ENCODE data around the gene RAD23B. TPM values are rescaled to one million over a fixed set of nuclear protein-coding genes. Genes with fewer than 3 reads are reported as not detected.

The RAD23B gene
- total and polyA plus RNA-seq, 2 of the 13 experiments (the other 11 are each of a cell fraction or from before 2014, with no cell fraction given) = 133 to 156 TPM

- TF ChIP-seq SMAD9 (CRISPR knock-in tag; IDR thresholded peaks at IDR 0.05) = no peak
- no peak for TF ChIP-seq CHCHD3 (CRISPR knock-in tag; IDR thresholded peaks at IDR 0.05)
- no peak for TF ChIP-seq SRSF1 (optimal IDR thresholded peaks at IDR 0.05; ENCODE audit: low read depth, low read length)
- TF ChIP-seq ZNF3 (CRISPR knock-in tag; IDR thresholded peaks at IDR 0.05) = peak; percentile 78; the same call in 1 of the 2 replicates
- no peak for TF ChIP-seq ZNF292 (CRISPR knock-in tag; IDR thresholded peaks at IDR 0.05; ENCODE audit: borderline replicate concordance, low read depth)
- TF ChIP-seq FOXJ3 (CRISPR knock-in tag; IDR thresholded peaks at IDR 0.05; ENCODE audit: borderline replicate concordance) = peak; percentile 81; the same call in 1 of the 2 replicates
- TF ChIP-seq FIP1L1 (IDR thresholded peaks at IDR 0.05; ENCODE audit: borderline replicate concordance, insufficient read depth, low read depth, low read length) = no peak
- TF ChIP-seq EEA1 (CRISPR knock-in tag; IDR thresholded peaks at IDR 0.05; ENCODE audit: borderline replicate concordance) = no peak
- TF ChIP-seq ZKSCAN5 (CRISPR knock-in tag; IDR thresholded peaks at IDR 0.05) = no peak
- TF ChIP-seq ZFP82 (CRISPR knock-in tag; IDR thresholded peaks at IDR 0.05; ENCODE audit: borderline replicate concordance) = no peak
- no peak for TF ChIP-seq CSRNP1 (CRISPR knock-in tag; IDR thresholded peaks at IDR 0.05)
- no peak for TF ChIP-seq HHEX (CRISPR knock-in tag; IDR thresholded peaks at IDR 0.05)
- no peak for TF ChIP-seq ZNF547 (CRISPR knock-in tag; IDR thresholded peaks at IDR 0.05)
- no peak for TF ChIP-seq KLF15 (CRISPR knock-in tag; IDR thresholded peaks at IDR 0.05; ENCODE audit: borderline replicate concordance)
- TF ChIP-seq KLF12 (CRISPR knock-in tag; IDR thresholded peaks at IDR 0.05; ENCODE audit: borderline replicate concordance) = no peak
- no peak for TF ChIP-seq HOXA3 (CRISPR knock-in tag; IDR thresholded peaks at IDR 0.05)
- TF ChIP-seq, protein P1, sequence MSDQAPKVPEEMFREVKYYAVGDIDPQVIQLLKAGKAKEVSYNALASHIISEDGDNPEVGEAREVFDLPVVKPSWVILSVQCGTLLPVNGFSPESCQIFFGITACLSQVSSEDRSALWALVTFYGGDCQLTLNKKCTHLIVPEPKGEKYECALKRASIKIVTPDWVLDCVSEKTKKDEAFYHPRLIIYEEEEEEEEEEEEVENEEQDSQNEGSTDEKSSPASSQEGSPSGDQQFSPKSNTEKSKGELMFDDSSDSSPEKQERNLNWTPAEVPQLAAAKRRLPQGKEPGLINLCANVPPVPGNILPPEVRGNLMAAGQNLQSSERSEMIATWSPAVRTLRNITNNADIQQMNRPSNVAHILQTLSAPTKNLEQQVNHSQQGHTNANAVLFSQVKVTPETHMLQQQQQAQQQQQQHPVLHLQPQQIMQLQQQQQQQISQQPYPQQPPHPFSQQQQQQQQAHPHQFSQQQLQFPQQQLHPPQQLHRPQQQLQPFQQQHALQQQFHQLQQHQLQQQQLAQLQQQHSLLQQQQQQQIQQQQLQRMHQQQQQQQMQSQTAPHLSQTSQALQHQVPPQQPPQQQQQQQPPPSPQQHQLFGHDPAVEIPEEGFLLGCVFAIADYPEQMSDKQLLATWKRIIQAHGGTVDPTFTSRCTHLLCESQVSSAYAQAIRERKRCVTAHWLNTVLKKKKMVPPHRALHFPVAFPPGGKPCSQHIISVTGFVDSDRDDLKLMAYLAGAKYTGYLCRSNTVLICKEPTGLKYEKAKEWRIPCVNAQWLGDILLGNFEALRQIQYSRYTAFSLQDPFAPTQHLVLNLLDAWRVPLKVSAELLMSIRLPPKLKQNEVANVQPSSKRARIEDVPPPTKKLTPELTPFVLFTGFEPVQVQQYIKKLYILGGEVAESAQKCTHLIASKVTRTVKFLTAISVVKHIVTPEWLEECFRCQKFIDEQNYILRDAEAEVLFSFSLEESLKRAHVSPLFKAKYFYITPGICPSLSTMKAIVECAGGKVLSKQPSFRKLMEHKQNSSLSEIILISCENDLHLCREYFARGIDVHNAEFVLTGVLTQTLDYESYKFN (CRISPR knock-in tag; conservative IDR thresholded peaks at IDR 0.05) = peak; percentile 73
- peak; percentile 95 for TF ChIP-seq GFI1 (CRISPR knock-in tag; IDR thresholded peaks at IDR 0.05; ENCODE audit: borderline replicate concordance)
- no peak for TF ChIP-seq HNRNPLL (IDR thresholded peaks at IDR 0.05; ENCODE audit: low read depth, low read length, poor library complexity, severe bottlenecking)
- TF ChIP-seq FOXP4 (CRISPR knock-in tag; IDR thresholded peaks at IDR 0.05) = peak; percentile 69
- peak; percentile 88 for TF ChIP-seq TEAD3 (CRISPR knock-in tag; optimal IDR thresholded peaks at IDR 0.05; ENCODE audit: borderline replicate concordance)
- TF ChIP-seq CCAR2 (optimal IDR thresholded peaks at IDR 0.05; ENCODE audit: low read depth, low read length) = no peak
- TF ChIP-seq NR0B2 (CRISPR knock-in tag; IDR thresholded peaks at IDR 0.05) = no peak
- TF ChIP-seq NFKB2 (CRISPR knock-in tag; IDR thresholded peaks at IDR 0.05; ENCODE audit: borderline replicate concordance) = no peak
Measured at GRCh38 chr9:107269681-107270080, 13.4 kb upstream of the RAD23B start (continued).

Data from HepG2 (cell line).